A549 (cell line): ENCODE data around the gene TMBIM1.

ENCODE experiments used
- BHLHE40 ChIP-seq: IDR thresholded peaks from 2 replicates; pipeline ENCODE4 v1.6.1; 2012; ENCODE audit warnings: low read depth, low read length, inconsistent platforms
- CHD2 ChIP-seq: fragments of 150-350 bp; IDR thresholded peaks from 2 replicates; pipeline ENCODE4 v1.6.1; 2014; ENCODE audit warnings: low read length; ENCODE audit not compliant: partially characterized antibody
- EP300 ChIP-seq, 2 experiments: fragments of >200 bp; sonication (Bioruptor Twin); formaldehyde crosslinking; IDR thresholded peaks; 2 replicates in 1 of 2; 3 replicates in 1 of 2; pipeline ENCODE4 v1.6.1; 2016 to 2017
- ESRRA ChIP-seq: fragments of 150-350 bp; IDR thresholded peaks from 2 replicates; pipeline ENCODE4 v1.6.1; 2014; ENCODE audit warnings: mild to moderate bottlenecking, low read length, borderline replicate concordance
- HOXA7 ChIP-seq: fragments of 250-450 bp; sonication (Bioruptor Pico); IDR thresholded peaks from 2 replicates; pipeline ENCODE4 v1.5.0; 2020; ENCODE audit warnings: mild to moderate bottlenecking, moderate library complexity
- POLR2A ChIP-seq: IDR thresholded peaks from 2 replicates; pipeline ENCODE4 v1.6.1; 2012; ENCODE audit warnings: mild to moderate bottlenecking, low read length
- POLR2AphosphoS2 ChIP-seq: conservative IDR thresholded peaks from 2 replicates; pipeline ENCODE4 v1.6.1; 2012; ENCODE audit warnings: low read length, improper control_type of control experiment, inconsistent platforms
- RFX5 ChIP-seq: fragments of 450-650 bp; IDR thresholded peaks from 2 replicates; pipeline ENCODE4 v1.7.1; 2014; ENCODE audit warnings: antibody characterized with exemption, mild to moderate bottlenecking, moderate library complexity
- ZNF302 ChIP-seq: fragments of 250-450 bp; sonication (Bioruptor Pico); IDR thresholded peaks from 2 replicates; pipeline ENCODE4 v1.9.0; 2021; ENCODE audit warnings: inconsistent platforms, mild to moderate bottlenecking, moderate library complexity
- TF ChIP-seq, protein P1 (sequence below): fragments of >200 bp; sonication (Bioruptor Twin); formaldehyde crosslinking; IDR thresholded peaks from 3 replicates; pipeline ENCODE4 v1.5.1; 2016
- TF ChIP-seq, protein P2 (sequence below): IDR thresholded peaks from 2 replicates; pipeline ENCODE4 v1.6.1; 2012; ENCODE audit warnings: low read depth, borderline replicate concordance
- TF ChIP-seq, protein P3 (sequence below): fragments of 450-650 bp; IDR thresholded peaks from 2 replicates; pipeline ENCODE4 v1.6.1; 2014; ENCODE audit warnings: antibody characterized with exemption
- TF ChIP-seq, protein P4 (sequence below): fragments of 200-600 bp; sonication (generic); IDR thresholded peaks from 2 replicates; pipeline ENCODE4 v1.6.1; 2016; ENCODE audit warnings: antibody characterized with exemption, mild to moderate bottlenecking, moderate library complexity

DNA sequence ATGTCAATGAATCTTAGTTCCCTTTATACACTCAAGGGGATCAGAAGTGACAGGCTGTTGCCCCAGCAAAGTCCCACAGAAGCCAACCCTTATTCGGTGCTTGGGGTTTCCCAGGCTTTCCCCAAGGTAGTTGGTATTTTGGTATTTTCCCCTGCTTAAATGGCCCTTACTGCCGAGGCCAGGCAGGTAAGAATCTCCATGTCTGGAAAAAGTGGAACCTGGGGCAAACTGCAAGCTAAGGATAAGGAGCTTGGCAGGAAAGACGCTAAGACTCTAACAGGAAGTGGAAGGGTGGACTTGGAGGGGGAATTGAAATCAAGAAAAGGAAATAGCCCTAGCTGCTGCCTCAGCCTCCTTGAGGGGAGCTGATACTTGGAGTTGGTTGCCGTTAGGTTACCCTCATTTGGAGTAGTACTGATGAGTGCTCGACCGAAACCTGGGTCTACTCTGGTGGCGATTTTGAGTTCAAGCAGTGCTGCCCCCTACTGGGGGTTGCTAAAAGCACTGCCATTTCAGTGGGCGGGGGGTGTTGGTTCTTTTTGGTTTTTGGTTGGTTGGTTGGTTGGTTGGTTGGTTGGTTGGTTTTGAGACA is 34.8 kb downstream of the TMBIM1 start:
- TF ChIP-seq, protein P1, sequence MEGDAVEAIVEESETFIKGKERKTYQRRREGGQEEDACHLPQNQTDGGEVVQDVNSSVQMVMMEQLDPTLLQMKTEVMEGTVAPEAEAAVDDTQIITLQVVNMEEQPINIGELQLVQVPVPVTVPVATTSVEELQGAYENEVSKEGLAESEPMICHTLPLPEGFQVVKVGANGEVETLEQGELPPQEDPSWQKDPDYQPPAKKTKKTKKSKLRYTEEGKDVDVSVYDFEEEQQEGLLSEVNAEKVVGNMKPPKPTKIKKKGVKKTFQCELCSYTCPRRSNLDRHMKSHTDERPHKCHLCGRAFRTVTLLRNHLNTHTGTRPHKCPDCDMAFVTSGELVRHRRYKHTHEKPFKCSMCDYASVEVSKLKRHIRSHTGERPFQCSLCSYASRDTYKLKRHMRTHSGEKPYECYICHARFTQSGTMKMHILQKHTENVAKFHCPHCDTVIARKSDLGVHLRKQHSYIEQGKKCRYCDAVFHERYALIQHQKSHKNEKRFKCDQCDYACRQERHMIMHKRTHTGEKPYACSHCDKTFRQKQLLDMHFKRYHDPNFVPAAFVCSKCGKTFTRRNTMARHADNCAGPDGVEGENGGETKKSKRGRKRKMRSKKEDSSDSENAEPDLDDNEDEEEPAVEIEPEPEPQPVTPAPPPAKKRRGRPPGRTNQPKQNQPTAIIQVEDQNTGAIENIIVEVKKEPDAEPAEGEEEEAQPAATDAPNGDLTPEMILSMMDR = peak; percentile 43
- TF ChIP-seq, protein P2, sequence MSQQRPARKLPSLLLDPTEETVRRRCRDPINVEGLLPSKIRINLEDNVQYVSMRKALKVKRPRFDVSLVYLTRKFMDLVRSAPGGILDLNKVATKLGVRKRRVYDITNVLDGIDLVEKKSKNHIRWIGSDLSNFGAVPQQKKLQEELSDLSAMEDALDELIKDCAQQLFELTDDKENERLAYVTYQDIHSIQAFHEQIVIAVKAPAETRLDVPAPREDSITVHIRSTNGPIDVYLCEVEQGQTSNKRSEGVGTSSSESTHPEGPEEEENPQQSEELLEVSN = no peak
- TF ChIP-seq, protein P3, sequence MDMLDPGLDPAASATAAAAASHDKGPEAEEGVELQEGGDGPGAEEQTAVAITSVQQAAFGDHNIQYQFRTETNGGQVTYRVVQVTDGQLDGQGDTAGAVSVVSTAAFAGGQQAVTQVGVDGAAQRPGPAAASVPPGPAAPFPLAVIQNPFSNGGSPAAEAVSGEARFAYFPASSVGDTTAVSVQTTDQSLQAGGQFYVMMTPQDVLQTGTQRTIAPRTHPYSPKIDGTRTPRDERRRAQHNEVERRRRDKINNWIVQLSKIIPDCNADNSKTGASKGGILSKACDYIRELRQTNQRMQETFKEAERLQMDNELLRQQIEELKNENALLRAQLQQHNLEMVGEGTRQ = no peak
- no peak for TF ChIP-seq ZNF302 (CRISPR knock-in tag)
- TF ChIP-seq POLR2A = no peak
- TF ChIP-seq BHLHE40 = no peak
- TF ChIP-seq EP300 (IDR thresholded peaks at IDR 0.05) = no peak
- TF ChIP-seq RFX5 = no peak
- TF ChIP-seq CHD2 = no peak
- TF ChIP-seq HOXA7 (CRISPR knock-in tag) = no peak
- no peak for TF ChIP-seq POLR2AphosphoS2
- TF ChIP-seq, protein P4, sequence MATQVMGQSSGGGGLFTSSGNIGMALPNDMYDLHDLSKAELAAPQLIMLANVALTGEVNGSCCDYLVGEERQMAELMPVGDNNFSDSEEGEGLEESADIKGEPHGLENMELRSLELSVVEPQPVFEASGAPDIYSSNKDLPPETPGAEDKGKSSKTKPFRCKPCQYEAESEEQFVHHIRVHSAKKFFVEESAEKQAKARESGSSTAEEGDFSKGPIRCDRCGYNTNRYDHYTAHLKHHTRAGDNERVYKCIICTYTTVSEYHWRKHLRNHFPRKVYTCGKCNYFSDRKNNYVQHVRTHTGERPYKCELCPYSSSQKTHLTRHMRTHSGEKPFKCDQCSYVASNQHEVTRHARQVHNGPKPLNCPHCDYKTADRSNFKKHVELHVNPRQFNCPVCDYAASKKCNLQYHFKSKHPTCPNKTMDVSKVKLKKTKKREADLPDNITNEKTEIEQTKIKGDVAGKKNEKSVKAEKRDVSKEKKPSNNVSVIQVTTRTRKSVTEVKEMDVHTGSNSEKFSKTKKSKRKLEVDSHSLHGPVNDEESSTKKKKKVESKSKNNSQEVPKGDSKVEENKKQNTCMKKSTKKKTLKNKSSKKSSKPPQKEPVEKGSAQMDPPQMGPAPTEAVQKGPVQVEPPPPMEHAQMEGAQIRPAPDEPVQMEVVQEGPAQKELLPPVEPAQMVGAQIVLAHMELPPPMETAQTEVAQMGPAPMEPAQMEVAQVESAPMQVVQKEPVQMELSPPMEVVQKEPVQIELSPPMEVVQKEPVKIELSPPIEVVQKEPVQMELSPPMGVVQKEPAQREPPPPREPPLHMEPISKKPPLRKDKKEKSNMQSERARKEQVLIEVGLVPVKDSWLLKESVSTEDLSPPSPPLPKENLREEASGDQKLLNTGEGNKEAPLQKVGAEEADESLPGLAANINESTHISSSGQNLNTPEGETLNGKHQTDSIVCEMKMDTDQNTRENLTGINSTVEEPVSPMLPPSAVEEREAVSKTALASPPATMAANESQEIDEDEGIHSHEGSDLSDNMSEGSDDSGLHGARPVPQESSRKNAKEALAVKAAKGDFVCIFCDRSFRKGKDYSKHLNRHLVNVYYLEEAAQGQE = no peak
- TF ChIP-seq ESRRA = no peak
